GM23248 (cell line): Measurements from ENCODE around the gene FRY. TPM values are rescaled to one million over a fixed set of nuclear protein-coding genes. Genes with fewer than 3 reads are reported as not detected.

Experiments
- DNase-seq: peaks from one replicate; pipeline ENCODE4 v3.0.0-alpha.2; 2015
- H2AFZ ChIP-seq: fragments of 200-600 bp; sonication (generic); 2 replicates; pipeline ENCODE4 v1.6.1; 2016; ENCODE audit warnings: antibody characterized with exemption
- H3F3A ChIP-seq: fragments of 200-600 bp; sonication (generic); 2 replicates; pipeline ENCODE4 v1.6.1; 2016; ENCODE audit warnings: mild to moderate bottlenecking, antibody characterized with exemption, mixed run types; ENCODE audit not compliant: insufficient read depth
- H3K27ac ChIP-seq: fragments of 200-600 bp; sonication (generic); 2 replicates; pipeline ENCODE4 v1.5.1; 2016; ENCODE audit warnings: mild to moderate bottlenecking
- H3K27me3 ChIP-seq: fragments of 200-600 bp; sonication (generic); replicated peaks from 2 replicates; pipeline ENCODE4 v1.6.1; 2016; ENCODE audit warnings: mild to moderate bottlenecking; ENCODE audit not compliant: insufficient read depth
- H3K36me3 ChIP-seq: fragments of 200-600 bp; sonication (generic); 2 replicates; pipeline ENCODE4 v1.6.1; 2016; ENCODE audit warnings: low read depth, mild to moderate bottlenecking
- H3K4me1 ChIP-seq: fragments of 200-600 bp; sonication (generic); 2 replicates; pipeline ENCODE4 v1.6.1; 2016; ENCODE audit warnings: mild to moderate bottlenecking; ENCODE audit not compliant: insufficient read depth
- H3K4me2 ChIP-seq: fragments of 200-600 bp; sonication (generic); one replicate; pipeline ENCODE4 v1.6.1; 2016; ENCODE audit warnings: mild to moderate bottlenecking; ENCODE audit not compliant: unreplicated experiment
- H3K4me3 ChIP-seq: fragments of 200-600 bp; sonication (generic); 2 replicates; pipeline ENCODE4 v1.5.1; 2016; ENCODE audit warnings: mild to moderate bottlenecking
- H3K79me2 ChIP-seq: fragments of 200-600 bp; sonication (generic); 2 replicates; pipeline ENCODE4 v1.6.1; 2016; ENCODE audit warnings: mild to moderate bottlenecking; ENCODE audit not compliant: insufficient read depth
- H3K9ac ChIP-seq: fragments of 200-600 bp; sonication (generic); 2 replicates; pipeline ENCODE4 v1.6.1; 2016; ENCODE audit warnings: mild to moderate bottlenecking
- H3K9me2 ChIP-seq: fragments of 200-600 bp; sonication (generic); 2 replicates; pipeline ENCODE4 v1.6.1; 2016; ENCODE audit warnings: mixed run types, mild to moderate bottlenecking, moderate library complexity; ENCODE audit not compliant: insufficient read depth
- H3K9me3 ChIP-seq: fragments of 200-600 bp; sonication (generic); one replicate; pipeline ENCODE4 v1.6.1; 2017; ENCODE audit warnings: low read depth
- H4K20me1 ChIP-seq: fragments of 200-600 bp; sonication (generic); 2 replicates; pipeline ENCODE4 v1.6.0; 2016; ENCODE audit not compliant: insufficient read depth
- EZH2 ChIP-seq: fragments of 200-600 bp; sonication (generic); IDR thresholded peaks from 2 replicates; pipeline ENCODE4 v1.6.1; 2018; ENCODE audit warnings: antibody characterized with exemption, mild to moderate bottlenecking; ENCODE audit not compliant: insufficient read depth, poor library complexity, severe bottlenecking
- EZH2phosphoT487 ChIP-seq: fragments of 200-600 bp; sonication (generic); IDR thresholded peaks from 2 replicates; pipeline ENCODE4 v1.6.1; 2018; ENCODE audit warnings: antibody characterized with exemption, moderate library complexity, mild to moderate bottlenecking, low read depth; ENCODE audit not compliant: insufficient read depth
- WGBS, 2 experiments: methylation state at CpG; one replicate each; pipeline ENCODE4 v1.1.6; 2015 to 2017; ENCODE audit warnings: low lambda C conversion rate in 2 of 2, low coverage in 1 of 2; ENCODE audit errors: missing lambda C conversion rate in 2 of 2; 5-methylcytosine and 5-hydroxymethylcytosine counted together
- in situ Hi-C: fragments of 300-500 bp; cut with MboI; formaldehyde crosslinking; loops from 2 replicates; pipeline ENCODE4 v1.15.0; 2020
- polyA plus RNA-seq: library from polyadenylated mRNA; unstranded; fragments of >200 nt; fragmentation: Nextera tagmentation; extraction: Ambion mirVana; gene quantifications from 2 replicates; pipeline ENCODE4 v1.2.1, GENCODE V29; 2016
- total RNA-seq: library from RNA; depleted of rRNA; stranded (reverse); fragments of >200 nt; shearing (Covaris generic); gene quantifications from 2 replicates; pipeline ENCODE4 v1.2.3, GENCODE V29; 2014

FRY gene
- total and polyA plus RNA-seq, 2 experiments from 2014 or later: 2.2 to 4.3 TPM

DNA sequence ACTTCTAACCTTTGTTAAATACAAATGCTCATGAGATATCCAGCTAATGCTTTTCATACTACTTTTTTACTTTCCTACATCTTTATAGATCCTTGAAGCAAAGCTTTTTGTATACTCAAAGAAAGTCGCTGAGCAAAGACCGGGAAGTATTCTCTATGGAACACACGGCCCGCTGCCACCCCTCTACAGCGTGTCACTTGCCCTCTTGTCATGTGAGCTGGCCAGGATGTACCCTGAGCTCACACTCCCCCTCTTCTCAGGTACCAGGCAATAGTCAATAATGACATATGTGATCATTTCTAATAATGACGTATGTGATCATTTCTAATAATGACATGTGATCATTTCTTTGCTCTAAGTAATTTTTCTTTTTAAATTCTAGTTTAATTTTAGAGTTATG lies 170.7 kb downstream of the FRY start:
- Histone ChIP-seq H3F3A (no peaks in the 10 kb centered on the region), H3K4me2 (no peak overlapping the region), H3K4me3 (no peak overlapping the region), H4K20me1 (no peaks in the 10 kb centered on the region), H3K4me1 (no peaks in the 10 kb centered on the region), H3K27ac (no peak overlapping the region), H3K36me3 (no peaks in the 10 kb centered on the region), H3K79me2 (no peaks in the 10 kb centered on the region), H3K9ac (no peak overlapping the region), H3K9me3 (no peaks in the 10 kb centered on the region), H3K27me3 (no peaks in the 10 kb centered on the region), H2AFZ (no peak overlapping the region), H3K9me2 (no peaks in the 10 kb centered on the region)
- in situ Hi-C loops: no loop called here
- WGBS, 2 experiments: 87 to 96% methylated on average over 6 of the region's 6 CpGs
- DNase-seq: no peak
- TF ChIP-seq EZH2: no peak
- TF ChIP-seq EZH2phosphoT487: no peak

- in situ Hi-C loops: no loop called here
- H3K9me3 ChIP-seq: no peaks in the 10 kb centered on the region
- no peaks in the 10 kb centered on the region for H3F3A ChIP-seq
- TF ChIP-seq EZH2: no peak
- TF ChIP-seq EZH2phosphoT487: no peak
- no peak overlapping the region for H3K4me3 ChIP-seq
- no peak for DNase-seq
- no peak overlapping the region for H3K9ac ChIP-seq
- no peaks in the 10 kb centered on the region for H3K36me3 ChIP-seq
- H2AFZ ChIP-seq: no peak overlapping the region
- H3K79me2 ChIP-seq: no peaks in the 10 kb centered on the region
- H3K4me2 ChIP-seq: no peak overlapping the region
- no peak overlapping the region for H3K27ac ChIP-seq
- WGBS, 2 experiments: 94 to 96% methylated on average over 5 of the region's 5 CpGs
- H4K20me1 ChIP-seq: no peaks in the 10 kb centered on the region
- no peaks in the 10 kb centered on the region for H3K4me1 ChIP-seq
- H3K27me3 ChIP-seq: no peaks in the 10 kb centered on the region
- H3K9me2 ChIP-seq: no peaks in the 10 kb centered on the region
Measured at GRCh38 chr13:32203221-32203620, 171.6 kb downstream of the FRY start.

- H3K27me3 ChIP-seq: no peaks in the 10 kb centered on the region
- H3K36me3 ChIP-seq: no peaks in the 10 kb centered on the region
- no peak for TF ChIP-seq EZH2phosphoT487
- no peak for TF ChIP-seq EZH2
- no peak overlapping the region for H3K4me3 ChIP-seq
- DNase-seq: no peak
- H3K4me1 ChIP-seq: no peaks in the 10 kb centered on the region
- WGBS, 2 experiments: 94 to 100% methylated on average over 1 of the region's 1 CpG
- no peak overlapping the region for H2AFZ ChIP-seq
- no peaks in the 10 kb centered on the region for H3K9me2 ChIP-seq
- H3K79me2 ChIP-seq: no peaks in the 10 kb centered on the region
- no peak overlapping the region for H3K9ac ChIP-seq
- no peak overlapping the region for H3K4me2 ChIP-seq
- H3F3A ChIP-seq: no peaks in the 10 kb centered on the region
- no peaks in the 10 kb centered on the region for H3K9me3 ChIP-seq
- in situ Hi-C loops: no loop called here
- no peaks in the 10 kb centered on the region for H4K20me1 ChIP-seq
- no peak overlapping the region for H3K27ac ChIP-seq
Measured at GRCh38 chr13:32203736-32204135, 172.2 kb downstream of the FRY start.

- Histone ChIP-seq H3K36me3 (no peaks in the 10 kb centered on the region), H3K4me1 (no peaks in the 10 kb centered on the region), H3K9me2 (no peaks in the 10 kb centered on the region), H3K4me2 (no peak overlapping the region), H3K27me3 (no peaks in the 10 kb centered on the region), H3K9me3 (no peaks in the 10 kb centered on the region), H3K4me3 (no peak overlapping the region), H3F3A (peaks cover 2% of the 10 kb centered on the region), H2AFZ (no peak overlapping the region), H3K79me2 (no peaks in the 10 kb centered on the region), H3K27ac (no peak overlapping the region), H3K9ac (no peak overlapping the region), H4K20me1 (no peaks in the 10 kb centered on the region)
- in situ Hi-C loops: no loop called here
- no peak for DNase-seq
- no peak for TF ChIP-seq EZH2phosphoT487
- TF ChIP-seq EZH2: no peak
- WGBS, 2 experiments: 89 to 92% methylated on average over 4 of the region's 4 CpGs
Measured at GRCh38 chr13:32205431-32206096, 174.0 kb downstream of the FRY start.
